Bronchial epithelial cell (primary cell): ENCODE results near the gene GFM2. TPM values are rescaled to one million over a fixed set of nuclear protein-coding genes. Genes with fewer than 3 reads are reported as not detected.

ENCODE experiments used
- DNase-seq: peaks from one replicate; pipeline ENCODE4 v3.0.0-alpha.2; 2010; ENCODE audit warnings: low read depth
- FAIRE-seq: peaks from 2 replicates; lab custom pipeline; 2011; peaks lifted over from hg19 to GRCh38; lab: Jason Lieb, UNC
- H3K27me3 ChIP-seq: 2 replicates; pipeline ENCODE4 v1.5.1; 2011; ENCODE audit warnings: low read length; ENCODE audit not compliant: control insufficient read depth, insufficient read depth
- H3K36me3 ChIP-seq: 2 replicates; pipeline ENCODE4 v1.5.1; 2011; ENCODE audit warnings: low read length; ENCODE audit not compliant: control insufficient read depth, insufficient read depth
- H3K4me3 ChIP-seq: 2 replicates; pipeline ENCODE4 v1.5.1; 2011; ENCODE audit warnings: mild to moderate bottlenecking, low read depth, low read length, control low read depth
- total RNA-seq: library from RNA; depleted of rRNA; stranded (reverse); fragments of >200 nt; gene quantifications from 2 replicates; pipeline ENCODE4 v1.2.1, GENCODE V29; 2014
- TF ChIP-seq, protein P1 (sequence below): IDR thresholded peaks from 2 replicates; pipeline ENCODE4 v1.5.1; 2011; ENCODE audit warnings: mild to moderate bottlenecking, moderate library complexity, low read length, control low read depth, inconsistent platforms; ENCODE audit not compliant: insufficient read depth, severe bottlenecking

GFM2 gene
- total RNA-seq, 1 donor from 2014 or later, result 40.0 TPM

DNA sequence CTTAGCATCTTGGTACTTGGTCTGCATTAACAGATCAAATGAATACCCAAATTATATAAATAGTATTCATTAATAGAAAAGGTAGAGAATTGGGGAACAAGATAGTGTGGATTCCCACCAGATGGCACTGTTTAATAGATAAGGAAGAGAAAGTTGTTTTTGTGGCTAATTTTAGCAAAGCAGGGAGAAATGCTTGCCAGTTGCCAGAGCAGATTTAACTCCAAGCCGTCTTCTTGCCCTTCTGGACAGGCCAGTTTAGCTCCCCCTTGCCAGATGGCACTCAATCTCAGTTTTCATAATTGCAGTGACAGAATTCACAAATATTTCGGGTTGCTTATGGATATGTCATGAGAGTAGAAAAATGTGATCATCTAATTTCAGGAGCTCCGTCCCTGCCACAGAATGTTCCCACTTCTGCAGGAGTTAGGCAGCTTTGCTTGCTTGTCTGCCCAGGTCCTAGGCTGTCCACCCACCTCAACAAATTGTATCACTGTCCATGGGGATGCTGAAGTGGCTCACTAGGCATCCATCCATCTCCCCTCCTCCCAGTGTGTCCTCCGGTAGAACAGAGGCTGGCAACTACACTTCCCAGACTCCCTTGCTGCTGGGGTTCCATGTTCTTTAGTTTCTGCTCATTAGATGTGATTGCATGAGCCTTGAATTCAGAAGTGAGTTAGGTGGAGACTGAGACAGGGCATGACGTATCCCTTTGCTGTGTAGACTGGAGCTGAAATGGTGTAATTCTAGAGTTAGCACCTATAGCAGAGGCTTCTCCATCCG is 93.7 kb downstream of the GFM2 start:
- TF ChIP-seq, protein P1, sequence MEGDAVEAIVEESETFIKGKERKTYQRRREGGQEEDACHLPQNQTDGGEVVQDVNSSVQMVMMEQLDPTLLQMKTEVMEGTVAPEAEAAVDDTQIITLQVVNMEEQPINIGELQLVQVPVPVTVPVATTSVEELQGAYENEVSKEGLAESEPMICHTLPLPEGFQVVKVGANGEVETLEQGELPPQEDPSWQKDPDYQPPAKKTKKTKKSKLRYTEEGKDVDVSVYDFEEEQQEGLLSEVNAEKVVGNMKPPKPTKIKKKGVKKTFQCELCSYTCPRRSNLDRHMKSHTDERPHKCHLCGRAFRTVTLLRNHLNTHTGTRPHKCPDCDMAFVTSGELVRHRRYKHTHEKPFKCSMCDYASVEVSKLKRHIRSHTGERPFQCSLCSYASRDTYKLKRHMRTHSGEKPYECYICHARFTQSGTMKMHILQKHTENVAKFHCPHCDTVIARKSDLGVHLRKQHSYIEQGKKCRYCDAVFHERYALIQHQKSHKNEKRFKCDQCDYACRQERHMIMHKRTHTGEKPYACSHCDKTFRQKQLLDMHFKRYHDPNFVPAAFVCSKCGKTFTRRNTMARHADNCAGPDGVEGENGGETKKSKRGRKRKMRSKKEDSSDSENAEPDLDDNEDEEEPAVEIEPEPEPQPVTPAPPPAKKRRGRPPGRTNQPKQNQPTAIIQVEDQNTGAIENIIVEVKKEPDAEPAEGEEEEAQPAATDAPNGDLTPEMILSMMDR, result peak; percentile 29
- H3K27me3 ChIP-seq, result no peaks in the 10 kb centered on the region
- no peak overlapping the region for H3K4me3 ChIP-seq
- H3K36me3 ChIP-seq, result no peaks in the 10 kb centered on the region
- DNase-seq (peak; percentile 54), FAIRE-seq (no peak)

DNA sequence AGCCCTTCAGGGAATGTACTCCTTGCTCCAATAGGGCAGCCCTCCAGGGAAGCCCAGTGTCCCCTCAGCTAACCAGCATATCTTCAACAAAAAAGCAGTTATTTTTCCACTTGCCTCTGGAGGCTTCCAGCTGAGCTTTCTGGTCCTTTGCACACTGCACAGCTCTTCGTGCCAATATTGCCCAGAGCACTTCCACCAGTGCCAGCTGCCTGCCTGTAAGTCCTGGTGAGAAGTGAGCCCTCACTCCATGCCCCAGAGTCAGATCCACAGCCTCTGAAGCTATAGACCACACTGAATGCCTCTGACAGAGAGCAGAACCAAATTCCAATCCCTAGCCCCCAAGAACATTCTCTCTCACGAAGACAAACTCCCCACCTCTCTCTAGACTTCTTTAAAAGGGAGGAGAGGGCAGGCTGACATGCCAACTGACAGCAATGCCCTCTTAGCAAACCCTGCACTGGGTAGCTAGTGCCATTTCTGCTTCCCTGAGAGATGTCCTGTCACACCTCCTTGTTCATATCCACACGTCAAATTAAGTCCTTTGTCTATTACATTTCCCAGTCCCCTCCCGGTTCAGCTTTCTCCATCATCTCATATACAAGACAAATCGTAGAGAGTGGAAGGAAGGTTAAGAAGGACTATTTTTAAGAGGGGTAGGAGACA is 94.6 kb downstream of the GFM2 start:
- no peaks in the 10 kb centered on the region for H3K36me3 ChIP-seq
- H3K4me3 ChIP-seq, result no peak overlapping the region
- FAIRE-seq, result no peak
- no peak for DNase-seq
- TF ChIP-seq, protein P1, result no peak
- no peaks in the 10 kb centered on the region for H3K27me3 ChIP-seq

Other genes starting within 250 kb of the GFM2 start
- 3.5 and 3.9 TPM in 2 replicates for gene ENC1, start 126.4 kb downstream of the GFM2 start, total RNA-seq
- 220 and 264 TPM in 2 replicates for gene HEXB, start 81.9 kb downstream of the GFM2 start, total RNA-seq
- 77.9 and 99.9 TPM in 2 replicates for gene NSA2, start 132 bp upstream of the GFM2 start, total RNA-seq
- gene FAM169A, start 99.3 kb upstream of the GFM2 start, total RNA-seq, result 12.1 and 21.5 TPM in 2 replicates